Measurements from ENCODE around the gene CFAP58.
A peak's percentile ranks its signal among the peaks of the same experiment; 100 is the strongest.

CFAP58 gene

GRCh38 chr10:104380336-104380735 is 26.7 kb downstream of the CFAP58 start:
- no peak for DNase-seq

- DNase-seq: no peak
These were observed 33.7 kb downstream of the CFAP58 start for GRCh38 chr10:104387130-104387888.

DNA sequence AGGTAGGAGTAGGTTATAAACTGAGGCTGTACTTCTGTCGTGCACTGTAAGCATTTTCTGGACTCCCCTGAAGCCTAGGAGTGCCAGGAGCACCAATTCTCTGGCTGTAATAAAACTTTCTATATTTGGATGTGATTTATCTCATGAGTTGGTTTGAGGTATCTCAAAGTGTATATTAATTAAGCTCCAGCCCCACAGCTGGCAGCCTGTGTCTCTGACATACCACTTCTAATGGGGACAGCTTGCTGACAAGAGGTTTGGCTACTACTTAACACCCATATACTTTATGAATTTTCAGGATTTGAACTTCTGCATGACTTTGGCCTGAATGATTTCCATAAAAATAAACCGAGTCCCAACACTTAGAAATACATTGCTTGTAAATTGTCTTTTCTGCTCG is 35.2 kb downstream of the CFAP58 start:
- DNase-seq: no peak

- no peak for DNase-seq
These were observed 37.7 kb downstream of the CFAP58 start for GRCh38 chr10:104391150-104391968.

GRCh38 chr10:104391969-104392296 is 38.3 kb downstream of the CFAP58 start:
- no peak for DNase-seq

GRCh38 chr10:104393387-104393786 is 39.8 kb downstream of the CFAP58 start:
- DNase-seq: no peak

DNA sequence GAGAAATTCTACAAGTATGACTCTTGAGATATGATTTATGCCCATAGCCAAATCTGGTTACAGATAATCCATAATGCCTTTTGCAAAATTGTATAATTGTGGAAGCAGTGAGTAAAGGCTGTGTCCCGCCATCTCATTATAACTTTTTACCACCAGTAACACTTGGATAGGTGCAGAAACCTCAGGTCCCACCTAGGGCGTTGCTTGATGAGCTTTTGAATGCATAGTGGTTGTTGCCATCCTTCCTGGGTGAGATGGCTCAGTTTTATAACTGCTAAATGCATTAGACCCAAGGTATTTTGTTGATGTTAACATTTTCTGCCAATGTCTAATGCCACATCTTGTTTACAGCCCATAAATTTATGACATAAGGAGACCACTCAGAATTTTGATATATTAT is 42.9 kb downstream of the CFAP58 start:
- DNase-seq: no peak

DNA sequence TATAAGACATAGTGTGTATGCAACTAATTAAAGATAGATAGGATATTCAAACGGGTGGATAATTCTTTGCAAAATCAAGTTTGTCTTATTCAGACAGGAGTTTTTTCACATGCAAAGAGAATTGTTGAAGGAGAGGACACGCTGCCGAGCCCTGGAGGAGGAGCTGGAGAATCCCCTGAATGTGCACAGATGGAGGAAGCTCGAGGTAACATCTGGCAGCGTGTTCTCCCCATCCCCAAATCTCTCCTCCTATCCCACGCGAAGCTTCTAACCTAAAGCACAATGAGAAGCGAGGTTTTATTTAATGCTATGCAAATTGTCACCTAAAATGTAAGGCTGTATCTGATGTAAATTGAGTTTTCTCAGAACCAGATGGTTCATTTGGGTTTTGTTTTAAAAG is 50.0 kb downstream of the CFAP58 start:
- no peak for DNase-seq

GRCh38 chr10:104406715-104407650 is 53.4 kb downstream of the CFAP58 start:
- peak; percentile 58 for DNase-seq

DNA sequence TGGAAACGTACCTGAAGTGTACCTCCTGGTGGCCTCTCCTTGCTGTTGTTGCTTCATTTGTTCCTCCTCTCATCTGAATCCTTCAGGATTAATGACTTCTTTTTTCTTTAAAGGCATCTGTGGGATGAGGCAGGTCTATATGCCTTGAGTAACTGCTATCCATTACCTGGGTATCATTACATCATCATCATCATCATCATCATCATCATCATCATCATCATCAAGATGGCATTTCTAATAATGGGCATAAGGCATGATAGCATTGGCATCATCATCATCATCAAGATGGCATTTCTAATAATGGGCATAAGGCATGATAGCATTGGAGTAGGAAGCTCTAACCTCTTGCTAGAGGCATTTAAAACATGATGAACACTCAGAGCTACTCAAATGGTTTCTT is 59.9 kb downstream of the CFAP58 start:
- DNase-seq: no peak

DNA sequence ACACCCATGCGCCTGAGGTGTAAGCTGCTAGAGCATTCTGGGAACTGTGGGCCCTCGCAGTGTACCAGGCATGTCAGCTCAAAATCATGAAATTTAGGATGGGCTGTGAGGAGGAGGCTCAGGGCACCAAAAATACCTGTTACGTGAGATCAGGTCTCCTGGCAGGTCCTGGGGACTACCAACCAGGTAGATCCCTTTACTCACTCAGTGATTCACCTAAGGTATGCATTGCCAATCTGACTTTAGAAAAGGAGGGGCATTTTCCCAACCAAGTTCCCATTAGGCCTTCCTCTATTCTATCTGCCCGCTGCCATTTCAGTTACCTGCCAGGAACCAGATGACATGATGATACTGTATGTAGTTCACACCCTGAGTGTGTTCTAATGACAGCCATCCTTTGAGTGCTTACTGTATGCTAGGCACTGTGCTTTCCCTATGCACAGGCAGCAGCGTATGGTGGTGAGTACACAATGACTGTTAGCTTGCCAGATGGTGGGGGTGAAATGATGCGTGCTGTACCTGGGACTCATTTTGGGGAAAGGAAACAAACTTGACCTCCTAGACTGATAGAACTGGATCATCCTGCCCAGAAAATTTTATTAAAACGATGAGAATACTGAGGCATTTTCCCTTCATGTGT is 62.0 kb downstream of the CFAP58 start:
- no peak for DNase-seq

- DNase-seq: no peak
These were observed 63.2 kb downstream of the CFAP58 start for GRCh38 chr10:104416851-104417250.

GRCh38 chr10:104417637-104418292 is 64.1 kb downstream of the CFAP58 start:
- DNase-seq: no peak

GRCh38 chr10:104424719-104425118 is 71.1 kb downstream of the CFAP58 start:
- DNase-seq: peak; percentile 11

DNA sequence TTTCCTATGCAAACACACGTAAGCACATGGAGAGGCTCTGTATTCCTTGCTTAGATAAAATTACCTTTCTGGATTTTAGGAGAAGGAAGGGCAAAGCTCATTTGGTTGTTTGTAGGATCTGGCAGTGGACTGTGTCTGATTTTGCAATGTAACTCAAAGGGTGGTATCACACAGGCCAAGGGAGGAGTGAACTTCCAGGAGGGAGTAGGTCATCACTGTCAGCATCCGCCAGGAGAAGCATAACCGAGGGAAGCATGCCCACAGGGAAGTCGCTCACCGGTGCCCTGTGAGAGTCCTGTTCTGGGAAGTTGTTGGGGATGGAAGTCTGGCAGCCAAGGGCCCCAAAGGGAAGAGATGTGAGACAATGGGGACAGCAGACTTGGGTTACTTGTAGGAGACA is 74.4 kb downstream of the CFAP58 start:
- no peak for DNase-seq

DNA sequence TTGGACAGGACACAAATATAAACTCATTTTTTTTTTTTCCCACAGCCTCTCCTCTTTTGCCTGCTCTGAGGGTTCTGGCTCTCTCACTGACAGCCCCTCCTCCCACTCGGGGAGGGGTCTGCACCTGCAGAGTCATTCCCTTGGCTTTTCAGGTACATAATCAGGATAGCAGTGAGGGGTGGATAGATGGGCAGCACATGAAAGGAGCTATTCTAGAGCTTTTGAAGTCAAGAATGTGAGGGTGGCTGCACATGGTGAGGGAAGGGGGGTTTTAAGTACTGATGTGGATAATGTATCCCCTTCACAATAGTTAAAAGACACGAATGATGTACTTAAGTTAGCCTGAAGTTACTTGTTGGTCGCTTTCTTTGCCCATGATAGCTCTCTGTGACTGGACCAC is 76.2 kb downstream of the CFAP58 start:
- DNase-seq: no peak

DNA sequence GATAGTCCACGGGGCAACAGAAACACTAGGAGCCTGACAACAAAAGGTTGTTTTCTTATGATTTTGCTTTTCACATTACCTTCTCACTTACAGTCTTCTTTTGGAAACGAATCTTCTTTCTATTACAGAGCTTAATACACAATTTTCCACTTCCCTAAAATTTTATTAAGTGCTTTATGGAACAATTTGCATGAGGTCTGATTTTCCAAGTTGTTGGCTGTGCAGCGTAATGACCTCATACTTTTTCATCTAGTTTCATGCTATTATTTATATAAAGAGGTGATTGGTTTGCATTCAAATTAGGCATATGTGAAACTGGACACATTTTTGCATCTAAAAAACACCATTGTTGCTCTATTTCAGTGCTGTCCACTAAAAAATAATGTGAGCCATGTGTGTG is 76.7 kb downstream of the CFAP58 start:
- no peak for DNase-seq

GRCh38 chr10:104433669-104434068 is 80.0 kb downstream of the CFAP58 start:
- no peak for DNase-seq

GRCh38 chr10:104434601-104435000 is 81.0 kb downstream of the CFAP58 start:
- no peak for DNase-seq

- DNase-seq: peak; percentile 21
These were observed 82.2 kb downstream of the CFAP58 start for GRCh38 chr10:104435822-104436221.

GRCh38 chr10:104437226-104437625 is 83.6 kb downstream of the CFAP58 start:
- no peak for DNase-seq

DNA sequence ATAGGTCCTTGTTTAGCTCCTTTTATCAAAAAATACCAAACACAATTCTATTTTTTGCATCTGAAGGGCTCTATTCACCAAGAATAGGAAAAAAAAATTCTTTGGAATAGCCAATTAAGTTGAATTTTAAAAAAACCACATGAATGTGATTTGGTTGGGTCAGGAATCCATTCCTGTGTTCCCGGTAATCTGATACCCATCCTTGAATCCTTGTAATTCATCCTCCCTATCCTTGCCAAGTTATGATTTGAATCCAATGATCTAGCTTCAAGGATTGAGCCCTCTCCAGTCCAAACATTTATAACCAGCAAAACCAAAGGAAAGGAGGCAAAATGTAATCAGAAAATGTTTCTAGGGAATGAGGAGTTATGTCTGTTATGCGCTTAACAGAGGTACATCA is 86.6 kb downstream of the CFAP58 start:
- DNase-seq: peak; percentile 69

All from fibroblast of skin of abdomen (primary cell).